ENCODE results near the gene DPP4. TPM values are rescaled to one million over a fixed set of nuclear protein-coding genes. Genes with fewer than 3 reads are reported as not detected.

The DPP4 gene
- total RNA-seq, 2 experiments from 2014 or later = 116 to 152 TPM

DNA sequence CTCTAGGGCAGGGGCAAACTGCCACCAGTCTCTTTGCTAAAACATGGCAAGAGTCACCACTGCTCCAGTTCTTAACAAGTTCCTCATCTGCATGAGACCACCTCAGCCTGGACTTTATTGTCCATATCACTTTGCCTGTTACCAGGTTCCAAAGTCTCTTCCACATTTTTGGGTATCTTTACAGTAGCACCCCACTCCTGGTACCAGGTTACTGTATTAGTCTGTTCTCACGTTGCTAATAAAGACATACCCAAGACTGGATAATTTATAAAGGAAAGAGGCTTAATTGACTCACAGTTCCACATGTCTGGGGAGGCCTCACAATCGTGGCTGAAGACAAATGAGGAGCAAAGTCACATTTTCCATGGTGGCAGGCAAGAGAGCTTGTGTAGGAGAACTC, 5.5 kb upstream of the DPP4 start:
- Mint-ChIP-seq H3K4me1 (peaks cover 13% of the 10 kb centered on the region), H3K27ac (no peak overlapping the region), H3K36me3 (ENCODE audit: low read depth) (peaks cover 46% of the 10 kb centered on the region), H3K4me3 (no peak overlapping the region), H3K27me3 (no peaks in the 10 kb centered on the region), H3K9me3 (peaks cover 33% of the 10 kb centered on the region)
- ChIA-PET CTCF (no interaction called here), POLR2A (no interaction called here)
- DNase-seq = no peak

DNA sequence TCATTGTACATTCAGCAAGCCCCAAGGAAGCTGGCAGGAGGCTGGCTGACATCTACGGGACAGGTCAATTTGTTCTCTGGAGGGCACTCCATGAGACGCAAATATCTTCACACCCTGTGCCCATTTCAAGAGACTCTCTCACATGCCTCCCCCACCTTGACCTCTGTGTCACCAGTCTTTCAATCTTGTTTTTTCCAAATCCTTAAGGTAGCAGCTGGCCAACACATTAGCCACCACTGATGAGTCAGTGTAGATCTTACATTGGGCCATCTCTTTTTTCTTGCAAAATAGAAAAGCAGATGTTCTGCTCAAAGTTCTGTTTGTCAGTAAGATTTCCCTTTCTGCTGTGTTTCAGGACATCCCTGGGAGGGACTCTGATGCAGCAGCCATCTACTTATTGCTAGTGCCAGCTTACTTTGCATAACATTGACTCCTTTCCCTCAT, 1.7 kb upstream of the DPP4 start:
- no peak for DNase-seq
- H3K4me1 Mint-ChIP-seq = peaks cover 32% of the 10 kb centered on the region
- CTCF ChIA-PET = interaction anchor here (0.5 to 1.6 kb wide), 4 partner anchors 9 to 35 kb away, joined by 3 to 5 read pairs (median 4); no protein-coding TSS in a partner anchor
- peaks cover 33% of the 10 kb centered on the region for H3K9me3 Mint-ChIP-seq
- H3K36me3 Mint-ChIP-seq (ENCODE audit: low read depth) = peaks cover 70% of the 10 kb centered on the region
- H3K27ac Mint-ChIP-seq = no peak overlapping the region
- H3K4me3 Mint-ChIP-seq = no peak overlapping the region
- no peaks in the 10 kb centered on the region for H3K27me3 Mint-ChIP-seq
- POLR2A ChIA-PET = no interaction called here

GRCh38 chr2:162074928-162075688, 1.1 kb upstream of the DPP4 start:
- CTCF ChIA-PET = interaction anchor here (0.5 to 1.8 kb wide), 7 partner anchors 10 to 224 kb away, joined by 3 to 6 read pairs (median 5); no protein-coding TSS in a partner anchor
- Mint-ChIP-seq H3K27me3 (no peaks in the 10 kb centered on the region), H3K4me1 (peaks cover 38% of the 10 kb centered on the region), H3K36me3 (ENCODE audit: low read depth) (peaks cover 76% of the 10 kb centered on the region), H3K9me3 (peaks cover 31% of the 10 kb centered on the region), H3K27ac (peak overlapping the region; percentile 78), H3K4me3 (peak overlapping the region; percentile 97)
- DNase-seq = no peak
- POLR2A ChIA-PET = interaction anchor here (0.6 kb wide), 1 partner anchor 765 kb away, joined by 3 read pairs; no protein-coding TSS in a partner anchor

DNA sequence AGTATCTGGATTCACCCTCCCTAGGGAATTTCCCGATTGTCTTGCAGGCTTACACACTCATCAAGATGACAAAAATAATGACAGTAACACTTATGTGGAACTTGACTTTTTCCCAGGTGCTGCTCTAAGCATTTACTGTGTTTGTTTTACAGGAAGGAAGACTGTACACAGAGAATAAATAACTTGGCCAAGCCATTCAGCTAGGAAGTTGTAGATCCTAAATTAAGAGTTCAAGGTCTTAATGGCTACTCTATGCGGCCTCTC, 549 bp upstream of the DPP4 start:
- POLR2A ChIA-PET = interaction anchor here (0.6 to 1.7 kb wide), 2 partner anchors 82 to 764 kb away, joined by 3 to 8 read pairs; no protein-coding TSS in a partner anchor
- Mint-ChIP-seq H3K4me3 (peak overlapping the region; percentile 97), H3K27me3 (no peaks in the 10 kb centered on the region), H3K9me3 (peaks cover 25% of the 10 kb centered on the region), H3K36me3 (ENCODE audit: low read depth) (peaks cover 74% of the 10 kb centered on the region), H3K4me1 (peaks cover 40% of the 10 kb centered on the region), H3K27ac (peak overlapping the region; percentile 78)
- no peak for DNase-seq
- CTCF ChIA-PET = interaction anchor here (0.5 to 1.8 kb wide), 5 partner anchors 10 to 224 kb away, joined by 3 to 6 read pairs (median 5); no protein-coding TSS in a partner anchor

DNA sequence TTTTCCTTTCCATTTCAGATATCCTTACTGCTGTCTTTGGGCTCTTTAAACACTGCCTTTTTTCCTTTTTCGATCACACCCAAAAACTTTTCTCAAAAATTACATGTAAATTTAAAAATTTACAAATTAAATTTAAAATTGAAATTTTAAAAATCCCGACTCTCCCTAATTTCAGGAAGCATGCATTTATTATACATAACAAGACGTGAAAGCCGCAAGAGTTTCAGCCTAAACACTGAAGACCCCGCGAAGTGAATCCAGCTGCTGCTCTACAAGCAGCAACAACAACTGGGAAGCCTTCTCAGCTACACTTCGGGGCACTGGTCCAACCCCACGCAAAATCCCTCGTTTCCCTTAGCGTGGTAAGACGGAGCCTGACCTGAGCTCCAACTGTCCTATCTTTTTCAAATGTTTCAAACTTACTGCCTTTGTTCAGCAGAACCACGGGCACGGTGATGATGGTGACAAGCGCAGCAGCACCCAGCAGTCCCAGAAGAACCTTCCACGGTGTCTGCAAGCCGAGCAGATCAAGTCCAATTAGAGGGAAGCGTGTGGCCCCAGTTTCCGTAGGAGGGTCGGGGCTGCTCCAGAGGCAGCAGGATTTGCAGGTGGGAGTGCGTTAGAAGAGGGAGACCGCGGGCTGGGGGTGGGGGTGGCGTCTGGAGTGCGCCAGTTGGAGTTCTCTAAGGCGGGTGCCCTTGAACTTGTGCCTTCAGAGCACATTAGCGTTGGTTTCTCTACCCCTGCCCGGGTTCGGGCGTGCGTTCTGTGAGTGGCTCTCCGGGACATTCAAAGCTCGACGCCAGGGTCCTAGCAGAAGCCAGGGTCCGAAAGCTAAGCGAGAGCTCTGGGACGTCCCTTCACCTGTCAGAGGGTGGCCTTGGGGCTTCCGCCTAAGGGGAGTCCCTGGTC, 783 bp downstream of the DPP4 start:
- POLR2A ChIA-PET = interaction anchor here (0.7 to 1.7 kb wide), 3 partner anchors 10 to 81 kb away, joined by 4 to 8 read pairs (median 5); no protein-coding TSS in a partner anchor
- Mint-ChIP-seq H3K27me3 (no peaks in the 10 kb centered on the region), H3K9me3 (peaks cover 17% of the 10 kb centered on the region), H3K4me1 (peaks cover 51% of the 10 kb centered on the region), H3K4me3 (peak overlapping the region; percentile 97), H3K27ac (peak overlapping the region; percentile 95), H3K36me3 (ENCODE audit: low read depth) (peaks cover 74% of the 10 kb centered on the region)
- peak; percentile 40 for DNase-seq
- CTCF ChIA-PET = interaction anchor here (0.7 to 2.9 kb wide), 7 partner anchors 10 to 53 kb away, joined by 3 to 9 read pairs (median 4); no protein-coding TSS in a partner anchor

DNA sequence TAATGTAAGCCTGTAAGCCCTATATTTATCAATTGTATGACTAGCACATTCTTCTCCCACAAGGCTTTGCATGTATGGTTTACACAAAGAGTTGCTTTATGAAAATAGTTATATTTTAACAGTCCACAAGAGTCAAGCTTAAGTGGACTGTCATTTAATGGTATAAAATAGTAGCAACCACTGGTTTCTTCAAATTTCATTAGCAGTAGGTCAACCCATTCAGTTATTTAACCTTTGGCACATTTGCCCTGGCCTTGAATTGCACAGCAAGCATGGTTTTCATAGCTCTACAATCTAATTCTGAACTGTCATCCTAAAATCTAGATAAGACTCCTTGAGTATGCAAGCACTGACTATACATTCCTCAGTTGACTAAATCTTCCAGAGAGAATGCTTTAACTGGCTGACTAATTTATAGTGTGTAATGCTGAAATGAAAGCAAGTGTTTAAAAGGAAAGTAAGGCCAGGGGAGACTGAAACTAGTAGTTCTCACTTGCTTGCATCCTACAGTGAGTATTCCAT, 1.8 kb downstream of the DPP4 start:
- Mint-ChIP-seq H3K4me1 (peaks cover 59% of the 10 kb centered on the region), H3K4me3 (peak overlapping the region; percentile 97), H3K36me3 (ENCODE audit: low read depth) (peaks cover 74% of the 10 kb centered on the region), H3K27ac (peak overlapping the region; percentile 95), H3K27me3 (no peaks in the 10 kb centered on the region), H3K9me3 (peaks cover 7% of the 10 kb centered on the region)
- POLR2A ChIA-PET = no interaction called here
- CTCF ChIA-PET = interaction anchor here (0.6 to 2.9 kb wide), 6 partner anchors 11 to 118 kb away, joined by 3 to 9 read pairs (median 4); no protein-coding TSS in a partner anchor
- no peak for DNase-seq

GRCh38 chr2:162071001-162071400, 3.0 kb downstream of the DPP4 start:
- ChIA-PET POLR2A (no interaction called here), CTCF (interaction anchor here (1.1 to 2.9 kb wide), 2 partner anchors 10 to 34 kb away, joined by 3 to 9 read pairs; no protein-coding TSS in a partner anchor)
- Mint-ChIP-seq H3K9me3 (peaks cover 4% of the 10 kb centered on the region), H3K36me3 (ENCODE audit: low read depth) (peaks cover 74% of the 10 kb centered on the region), H3K27me3 (no peaks in the 10 kb centered on the region), H3K27ac (no peak overlapping the region), H3K4me3 (peak overlapping the region; percentile 97), H3K4me1 (peaks cover 71% of the 10 kb centered on the region)
- no peak for DNase-seq

DNA sequence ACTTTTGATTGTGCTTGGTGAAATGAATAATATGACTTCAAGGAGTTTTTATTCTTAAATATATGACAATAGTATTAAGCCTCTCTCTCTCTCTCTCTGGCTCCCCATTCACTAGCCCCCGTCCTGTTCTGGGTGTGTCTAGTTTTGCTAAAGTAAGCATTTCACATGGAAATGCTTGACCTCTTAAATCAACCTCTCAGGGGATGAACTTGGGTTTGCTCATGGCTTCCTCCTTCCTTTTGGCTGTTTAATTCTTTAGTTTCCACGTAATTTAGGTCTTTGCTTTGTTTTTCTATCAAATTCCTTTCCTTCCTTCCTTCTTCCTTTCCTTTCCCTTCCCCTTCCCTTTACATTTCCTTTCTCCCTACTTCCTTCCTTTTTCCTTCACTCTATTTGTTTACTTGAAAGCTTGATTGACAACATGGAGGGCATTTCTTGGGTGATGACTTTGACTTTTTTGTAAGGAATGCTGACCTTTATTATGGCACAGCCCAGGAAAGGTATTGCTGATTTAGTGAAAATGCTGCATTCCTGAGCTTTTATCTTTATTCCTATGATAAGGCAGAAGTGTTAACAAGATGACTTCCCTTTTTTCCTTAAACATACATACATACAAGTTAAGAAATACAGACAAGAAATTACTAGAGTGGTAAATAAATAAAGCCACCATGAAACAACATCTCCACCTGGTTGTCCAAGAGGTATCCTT, 3.6 kb downstream of the DPP4 start:
- ChIA-PET POLR2A (no interaction called here), CTCF (interaction anchor here (1.1 to 2.9 kb wide), 2 partner anchors 9 to 34 kb away, joined by 3 to 9 read pairs; no protein-coding TSS in a partner anchor)
- peak overlapping the region; percentile 27 for H3K27ac Mint-ChIP-seq
- peaks cover 72% of the 10 kb centered on the region for H3K4me1 Mint-ChIP-seq
- H3K9me3 Mint-ChIP-seq = peaks cover 4% of the 10 kb centered on the region
- H3K27me3 Mint-ChIP-seq = no peaks in the 10 kb centered on the region
- H3K4me3 Mint-ChIP-seq = peak overlapping the region; percentile 97
- no peak for DNase-seq
- H3K36me3 Mint-ChIP-seq (ENCODE audit: low read depth) = peaks cover 75% of the 10 kb centered on the region

DNA sequence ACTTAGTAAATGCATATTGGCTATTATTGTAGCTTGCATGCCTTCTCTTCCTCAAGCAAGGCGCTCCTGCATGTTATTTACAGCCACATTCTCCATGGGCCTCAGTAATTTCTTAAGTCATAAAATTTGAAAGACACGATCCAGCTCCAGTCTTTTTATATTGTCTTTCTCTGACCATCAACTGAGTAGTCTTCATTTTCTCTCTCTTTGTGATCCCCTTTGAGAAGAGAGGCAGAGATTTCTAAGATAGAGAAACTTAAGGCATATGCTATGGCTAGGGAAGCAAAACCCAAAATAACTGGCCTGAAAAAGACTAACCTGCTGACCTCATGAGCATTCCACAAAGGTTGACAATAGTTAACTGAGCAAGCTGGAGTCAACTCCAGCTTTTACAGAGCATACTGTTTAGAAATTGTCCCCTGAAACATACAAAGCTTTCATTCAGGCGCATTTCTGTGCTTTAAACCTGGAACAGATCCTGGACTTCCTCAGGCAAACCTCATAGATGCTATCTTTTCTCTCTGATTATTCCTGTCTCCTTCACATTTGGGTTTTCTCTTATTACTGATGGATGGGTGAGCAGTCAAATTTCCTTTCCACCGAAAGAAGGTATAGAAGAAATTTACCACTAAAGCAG, 4.6 kb downstream of the DPP4 start:
- no peak for DNase-seq
- H3K4me3 Mint-ChIP-seq = peak overlapping the region; percentile 12
- H3K36me3 Mint-ChIP-seq (ENCODE audit: low read depth) = peaks cover 81% of the 10 kb centered on the region
- peaks cover 72% of the 10 kb centered on the region for H3K4me1 Mint-ChIP-seq
- ChIA-PET CTCF (interaction anchor here (1.1 to 2.1 kb wide), 2 partner anchors 9 to 12 kb away, joined by 4 to 5 read pairs; no protein-coding TSS in a partner anchor), POLR2A (no interaction called here)
- H3K9me3 Mint-ChIP-seq = peaks cover 4% of the 10 kb centered on the region
- H3K27ac Mint-ChIP-seq = no peak overlapping the region
- H3K27me3 Mint-ChIP-seq = no peaks in the 10 kb centered on the region

DNA sequence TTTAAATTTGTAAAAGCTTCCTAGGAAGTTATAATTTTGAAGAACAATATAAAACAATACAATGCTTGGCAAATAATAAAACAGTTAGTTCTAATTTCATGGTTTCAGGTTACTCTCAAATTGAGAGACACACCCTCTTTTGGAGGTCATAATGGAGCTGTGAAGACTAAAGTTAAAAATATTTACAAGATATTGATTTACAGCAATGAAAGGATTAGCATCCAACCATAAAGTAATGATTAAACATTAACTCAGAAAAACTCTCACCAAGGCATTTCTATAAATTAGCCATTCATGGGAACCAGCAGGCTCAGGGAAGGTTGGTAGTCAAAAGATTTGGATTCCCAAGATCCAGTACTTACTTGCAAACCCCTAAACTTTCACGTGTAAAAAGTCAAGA, 6.4 kb downstream of the DPP4 start:
- Mint-ChIP-seq H3K27me3 (no peaks in the 10 kb centered on the region), H3K27ac (no peak overlapping the region), H3K4me1 (peaks cover 88% of the 10 kb centered on the region), H3K4me3 (no peak overlapping the region), H3K36me3 (ENCODE audit: low read depth) (peaks cover 89% of the 10 kb centered on the region), H3K9me3 (peaks cover 4% of the 10 kb centered on the region)
- CTCF ChIA-PET = no interaction called here
- POLR2A ChIA-PET = no interaction called here
- DNase-seq = no peak

GRCh38 chr2:162065767-162066166, 8.2 kb downstream of the DPP4 start:
- no peak overlapping the region for H3K4me3 Mint-ChIP-seq
- ChIA-PET POLR2A (no interaction called here), CTCF (interaction anchor here (2.0 kb wide), 1 partner anchor 10 kb away, joined by 10 read pairs; no protein-coding TSS in a partner anchor)
- peaks cover 4% of the 10 kb centered on the region for H3K9me3 Mint-ChIP-seq
- peaks cover 86% of the 10 kb centered on the region for H3K4me1 Mint-ChIP-seq
- no peak overlapping the region for H3K27ac Mint-ChIP-seq
- no peak for DNase-seq
- no peaks in the 10 kb centered on the region for H3K27me3 Mint-ChIP-seq
- H3K36me3 Mint-ChIP-seq (ENCODE audit: low read depth) = peaks cover 83% of the 10 kb centered on the region

Measured in activated CD4-positive, alpha-beta T cell treated with anti-CD3 and anti-CD28 coated beads, Interleukin-2, amount 10 ng/mL, durations not matched to agents 7 days and 5 days (primary cell).